SK-N-SH treated with all-trans-retinoic acid at 6 μM for 48 hours (cell line): ENCODE results near the gene RGS13.

Experiments used
- ATAC-seq: fragments of 200-7000 bp; cut with Tn5 transposase; 3 replicates; pipeline ENCODE4 v1.9.1; 2020; ENCODE audit warnings: mild to moderate bottlenecking, moderate library complexity
- ARNTL ChIP-seq: fragments of 450-650 bp; formaldehyde crosslinking; IDR thresholded peaks from 2 replicates; pipeline ENCODE4 v1.5.0; 2020; ENCODE audit warnings: low read depth, mild to moderate bottlenecking, moderate library complexity, borderline replicate concordance
- BACH2 ChIP-seq: fragments of 250-450 bp; sonication (Bioruptor Pico); IDR thresholded peaks from 2 replicates; pipeline ENCODE4 v1.9.0; 2021; ENCODE audit warnings: mild to moderate bottlenecking, borderline replicate concordance
- CREB5 ChIP-seq: fragments of 250-450 bp; sonication (Bioruptor Pico); IDR thresholded peaks from 2 replicates; pipeline ENCODE4 v1.5.1; 2020; ENCODE audit warnings: low read depth, mild to moderate bottlenecking, moderate library complexity
- CSDC2 ChIP-seq: fragments of 250-450 bp; sonication (Bioruptor Pico); IDR thresholded peaks from 2 replicates; pipeline ENCODE4 v1.5.0; 2020; ENCODE audit warnings: mild to moderate bottlenecking, moderate library complexity
- CSRNP3 ChIP-seq: fragments of 250-450 bp; sonication (Bioruptor Pico); IDR thresholded peaks from 2 replicates; pipeline ENCODE4 v1.5.1; 2021; ENCODE audit warnings: mild to moderate bottlenecking, moderate library complexity
- ESRRG ChIP-seq: fragments of 250-450 bp; sonication (Bioruptor Pico); IDR thresholded peaks from 2 replicates; pipeline ENCODE4 v1.6.1; 2021; ENCODE audit warnings: mild to moderate bottlenecking
- GLIS3 ChIP-seq: fragments of 250-450 bp; sonication (Bioruptor Pico); IDR thresholded peaks from 2 replicates; pipeline ENCODE4 v1.5.0; 2020; ENCODE audit warnings: mild to moderate bottlenecking, moderate library complexity
- ISL1 ChIP-seq: fragments of 250-450 bp; sonication (Bioruptor Pico); IDR thresholded peaks from 2 replicates; pipeline ENCODE4 v2.1.2; 2022; ENCODE audit warnings: mild to moderate bottlenecking, moderate library complexity
- OSR1 ChIP-seq: fragments of 250-450 bp; sonication (Bioruptor Pico); IDR thresholded peaks from 2 replicates; pipeline ENCODE4 v1.8.0; 2022; ENCODE audit warnings: moderate library complexity, mild to moderate bottlenecking, inconsistent platforms
- PATZ1 ChIP-seq: fragments of 250-450 bp; sonication (Bioruptor Pico); IDR thresholded peaks from 2 replicates; pipeline ENCODE4 v1.8.0; 2020; ENCODE audit warnings: mild to moderate bottlenecking, moderate library complexity, borderline replicate concordance
- POU6F1 ChIP-seq: fragments of 250-450 bp; sonication (Bioruptor Pico); IDR thresholded peaks from 2 replicates; pipeline ENCODE4 v1.8.0; 2021; ENCODE audit warnings: low read depth, mild to moderate bottlenecking, moderate library complexity, borderline replicate concordance
- PPARA ChIP-seq: fragments of 250-450 bp; sonication (Bioruptor Pico); IDR thresholded peaks from 2 replicates; pipeline ENCODE4 v1.5.0; 2020; ENCODE audit warnings: mild to moderate bottlenecking, borderline replicate concordance
- RARB ChIP-seq: fragments of 250-450 bp; sonication (Bioruptor Pico); IDR thresholded peaks from 2 replicates; pipeline ENCODE4 v1.8.0; 2021; ENCODE audit warnings: mild to moderate bottlenecking, moderate library complexity
- SNAI2 ChIP-seq: fragments of 250-450 bp; sonication (Bioruptor Pico); IDR thresholded peaks from 2 replicates; pipeline ENCODE4 v1.5.0; 2020; ENCODE audit warnings: mild to moderate bottlenecking, moderate library complexity
- TCF4 ChIP-seq: fragments of 250-450 bp; sonication (Bioruptor Pico); IDR thresholded peaks from 2 replicates; pipeline ENCODE4 v1.8.0; 2021; ENCODE audit warnings: mild to moderate bottlenecking, moderate library complexity, borderline replicate concordance
- TOX ChIP-seq: fragments of 250-450 bp; sonication (Bioruptor Pico); IDR thresholded peaks from 2 replicates; pipeline ENCODE4 v1.8.0; 2021; ENCODE audit warnings: mild to moderate bottlenecking, moderate library complexity, borderline replicate concordance
- TSHZ2 ChIP-seq: fragments of 250-450 bp; sonication (Bioruptor Pico); IDR thresholded peaks from 2 replicates; pipeline ENCODE4 v1.5.0; 2020; ENCODE audit warnings: mild to moderate bottlenecking, moderate library complexity
- ZC3H10 ChIP-seq: fragments of 250-450 bp; sonication (Bioruptor Pico); IDR thresholded peaks from 2 replicates; pipeline ENCODE4 v1.5.1; 2021; ENCODE audit warnings: mild to moderate bottlenecking, moderate library complexity
- ZFP3 ChIP-seq: fragments of 250-450 bp; sonication (Bioruptor Pico); IDR thresholded peaks from 2 replicates; pipeline ENCODE4 v1.5.0; 2020; ENCODE audit warnings: mild to moderate bottlenecking, moderate library complexity
- ZFP30 ChIP-seq: fragments of 450-650 bp; formaldehyde crosslinking; IDR thresholded peaks from 2 replicates; pipeline ENCODE4 v1.5.0; 2022; ENCODE audit warnings: mild to moderate bottlenecking, moderate library complexity
- ZNF565 ChIP-seq: fragments of 450-650 bp; formaldehyde crosslinking; conservative IDR thresholded peaks from 2 replicates; pipeline ENCODE4 v1.5.0; 2020; ENCODE audit warnings: low read depth, mild to moderate bottlenecking, moderate library complexity
- ZNF70 ChIP-seq: fragments of 450-650 bp; formaldehyde crosslinking; IDR thresholded peaks from 2 replicates; pipeline ENCODE4 v1.5.0; 2020; ENCODE audit warnings: mild to moderate bottlenecking, moderate library complexity
- ZNF8 ChIP-seq: fragments of 450-650 bp; formaldehyde crosslinking; IDR thresholded peaks from 2 replicates; pipeline ENCODE4 v1.5.0; 2020; ENCODE audit warnings: mild to moderate bottlenecking, moderate library complexity

RGS13 gene

GRCh38 chr1:192697771-192698170 lies 61.8 kb downstream of the RGS13 start:
- no peak for ATAC-seq
- TF ChIP-seq POU6F1 (CRISPR knock-in tag) (no peak), CREB5 (CRISPR knock-in tag) (no peak), CSDC2 (CRISPR knock-in tag) (no peak), PPARA (CRISPR knock-in tag) (no peak), ZFP3 (no peak), SNAI2 (CRISPR knock-in tag) (no peak), BACH2 (CRISPR knock-in tag) (no peak), TSHZ2 (CRISPR knock-in tag) (no peak), TCF4 (CRISPR knock-in tag) (no peak), ZNF565 (CRISPR knock-in tag) (no peak), GLIS3 (CRISPR knock-in tag) (no peak), CSRNP3 (CRISPR knock-in tag) (no peak)

GRCh38 chr1:192698731-192699130 lies 62.8 kb downstream of the RGS13 start:
- no peak for ATAC-seq
- no peak for TF ChIP-seq ZFP3
- TF ChIP-seq TCF4 (CRISPR knock-in tag): no peak
- no peak for TF ChIP-seq TOX (CRISPR knock-in tag)
- TF ChIP-seq POU6F1 (CRISPR knock-in tag): no peak
- no peak for TF ChIP-seq CSDC2 (CRISPR knock-in tag)
- TF ChIP-seq CREB5 (CRISPR knock-in tag): no peak
- TF ChIP-seq ZNF8 (CRISPR knock-in tag): no peak
- no peak for TF ChIP-seq GLIS3 (CRISPR knock-in tag)
- TF ChIP-seq RARB: no peak
- TF ChIP-seq ARNTL (CRISPR knock-in tag): no peak
- no peak for TF ChIP-seq ZC3H10 (CRISPR knock-in tag)
- TF ChIP-seq PPARA (CRISPR knock-in tag): no peak
- no peak for TF ChIP-seq ZNF70
- no peak for TF ChIP-seq PATZ1
- no peak for TF ChIP-seq CSRNP3 (CRISPR knock-in tag)
- TF ChIP-seq ZFP30 (CRISPR knock-in tag): no peak
- TF ChIP-seq ISL1: no peak
- no peak for TF ChIP-seq ESRRG (CRISPR knock-in tag)
- TF ChIP-seq TSHZ2 (CRISPR knock-in tag): no peak
- TF ChIP-seq OSR1 (CRISPR knock-in tag): no peak
